ENCODE measurements around the gene SPDYE2B.
"Not testable (repeated sequence)": the region's sequence is repeated elsewhere in the genome, so short reads cannot be mapped to it uniquely, and the experiment has no call there.

DNA sequence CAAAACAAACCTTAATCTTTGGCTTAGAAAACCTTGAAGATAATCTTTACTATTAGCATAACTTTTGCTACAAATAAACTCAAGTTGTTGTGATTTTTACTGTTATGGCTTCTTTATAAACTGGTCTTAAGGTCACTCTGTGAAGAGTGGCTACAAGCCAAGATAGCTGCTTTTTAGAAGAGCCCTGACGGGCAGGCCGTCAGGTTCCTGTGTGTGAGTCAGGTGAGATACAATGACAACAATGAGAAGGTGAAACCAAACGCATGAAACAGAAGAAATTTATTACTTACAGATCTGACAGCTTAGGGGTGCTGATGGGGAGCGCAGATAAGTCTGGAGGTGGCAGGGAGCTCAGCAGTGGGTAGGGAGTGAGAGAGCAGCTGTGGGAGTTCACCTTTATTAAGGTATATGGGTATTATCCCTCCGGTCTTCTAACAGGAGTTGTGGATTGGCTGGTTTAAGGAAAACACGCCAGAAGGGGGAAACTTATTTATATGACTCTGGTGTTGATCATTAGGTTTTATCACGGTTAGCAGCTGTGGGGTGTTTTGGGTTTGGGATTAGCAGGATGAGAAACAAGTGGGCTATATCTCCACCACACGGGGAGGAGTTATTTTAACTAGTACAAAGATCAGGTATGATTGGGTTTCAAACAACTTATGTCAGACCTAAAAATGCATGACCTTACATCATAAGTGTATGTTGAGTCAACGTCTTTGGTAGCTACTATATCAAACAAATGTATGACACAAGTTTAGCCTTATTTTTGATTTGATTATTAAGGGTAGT is 49.0 kb downstream of the SPDYE2B start:
- TF ChIP-seq EZH2phosphoT487 (IDR thresholded peaks at IDR 0.05; ENCODE audit: insufficient read depth, low read depth); EZH2 (IDR thresholded peaks at IDR 0.05; ENCODE audit: insufficient read depth, poor library complexity, severe bottlenecking): not testable (repeated sequence)

All from GM23248 (cell line).